AG09319 (cell line): Measurements from ENCODE around the gene PARG.

ENCODE experiments used
- DNase-seq: peaks from one replicate; pipeline ENCODE4 v3.0.0-alpha.2; 2010; ENCODE audit warnings: low read depth; ENCODE audit errors: extremely low read depth
- CTCF ChIP-seq: IDR thresholded peaks from 2 replicates; pipeline ENCODE4 v1.5.1; 2011; ENCODE audit warnings: low read depth, mild to moderate bottlenecking, inconsistent platforms, low read length, moderate library complexity

PARG gene

GRCh38 chr10:49830846-49831245 lies 111.0 kb downstream of the PARG start:
- TF ChIP-seq CTCF: no peak
- DNase-seq: no peak

- DNase-seq: no peak
- TF ChIP-seq CTCF: no peak
Measured at GRCh38 chr10:49830016-49830415, 111.8 kb downstream of the PARG start.

- TF ChIP-seq CTCF: no peak
- no peak for DNase-seq
Measured at GRCh38 chr10:49827297-49827696, 114.5 kb downstream of the PARG start.

GRCh38 chr10:49819234-49819958 lies 122.4 kb downstream of the PARG start:
- no peak for DNase-seq
- TF ChIP-seq CTCF: no peak

GRCh38 chr10:49817845-49818244 lies 124.0 kb downstream of the PARG start:
- no peak for DNase-seq
- TF ChIP-seq CTCF: no peak

GRCh38 chr10:49803988-49804387 lies 137.8 kb downstream of the PARG start:
- no peak for DNase-seq
- TF ChIP-seq CTCF: no peak

GRCh38 chr10:49798275-49798674 lies 143.6 kb downstream of the PARG start:
- no peak for DNase-seq
- TF ChIP-seq CTCF: no peak
